ENCODE data around the gene BHLHE23.

The BHLHE23 gene

DNA sequence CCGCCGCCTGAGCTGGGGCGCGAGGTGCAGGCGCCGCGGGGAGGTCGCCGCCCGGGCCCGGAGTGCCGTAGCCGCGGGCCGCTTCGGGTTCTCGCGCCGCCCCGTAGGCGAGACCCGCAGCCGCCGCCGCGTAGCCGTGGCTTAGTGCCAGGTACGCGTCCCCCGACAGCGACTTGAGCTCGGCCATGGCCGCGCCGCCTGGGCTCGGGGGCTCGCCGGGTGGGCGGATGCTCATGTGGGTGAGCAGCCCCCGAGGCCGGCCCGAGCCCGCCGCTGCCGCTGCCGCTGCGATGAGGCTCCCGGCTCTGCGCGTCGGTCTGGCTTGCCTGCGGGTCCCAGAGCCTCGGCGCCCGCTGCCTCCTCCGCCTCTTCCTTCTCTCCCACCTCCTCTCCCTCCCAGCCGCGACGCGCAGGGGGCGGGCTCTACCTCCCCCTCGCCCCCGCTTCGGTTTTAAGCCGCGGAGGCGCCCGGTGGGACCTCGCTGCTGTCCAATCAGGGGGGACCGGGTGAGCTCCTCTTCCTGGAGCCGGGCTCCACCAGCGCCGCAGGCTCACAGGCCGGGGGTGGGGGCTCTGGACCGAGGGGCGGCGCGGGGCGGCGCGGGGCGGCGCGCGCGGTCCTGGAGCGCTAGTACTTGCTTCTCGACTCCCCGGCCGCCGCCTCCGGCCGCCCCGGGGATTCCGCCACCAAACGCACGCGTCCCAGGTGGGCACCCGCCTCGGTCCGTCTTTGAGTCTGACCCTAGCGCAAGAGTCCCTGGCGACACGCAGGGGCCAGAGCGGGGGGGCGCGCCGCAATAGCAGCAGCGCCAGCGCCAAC, at the start of gene BHLHE23:
TSS of gene BHLHE23 (minus strand) at position 425 of the 820 bp plus-strand sequence. CDS start at position 235, 190 bp downstream.
- no peak for DNase-seq (ENCODE audit: low read depth)

DNA sequence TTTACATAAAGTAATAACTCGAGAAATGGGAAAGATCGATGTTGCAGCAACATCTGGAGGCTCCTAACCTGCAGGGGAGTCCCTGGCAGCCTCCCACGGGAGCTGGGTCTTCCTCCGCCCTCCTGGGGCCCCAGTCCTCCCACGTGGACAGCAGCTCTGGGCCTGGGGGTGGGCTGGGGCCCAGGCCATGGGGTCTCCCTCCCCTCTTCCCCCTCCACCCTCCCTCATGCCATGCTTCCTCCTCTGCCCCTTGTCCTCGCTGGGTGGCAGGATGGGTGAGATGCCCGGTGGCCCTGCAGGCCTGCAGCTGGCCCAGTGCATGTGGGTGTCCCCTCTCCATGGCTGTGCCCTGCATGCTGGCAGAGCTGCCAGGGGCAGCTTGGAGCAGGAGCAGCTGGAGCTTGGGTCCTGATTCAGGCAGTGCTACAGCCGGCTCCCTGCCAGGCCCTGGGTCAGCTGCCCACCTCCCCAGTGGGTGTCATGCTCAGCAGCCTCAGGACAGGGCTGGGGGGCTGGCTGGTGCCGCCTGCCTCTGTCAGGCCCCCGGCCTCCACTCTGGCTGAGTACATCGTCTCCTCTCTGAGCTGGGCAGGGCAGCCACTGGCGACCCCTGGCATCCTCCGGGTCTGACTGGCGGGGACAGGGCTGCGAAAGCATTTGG, 48.9 kb upstream of the BHLHE23 start:
- DNase-seq (ENCODE audit: low read depth): no peak

DNA sequence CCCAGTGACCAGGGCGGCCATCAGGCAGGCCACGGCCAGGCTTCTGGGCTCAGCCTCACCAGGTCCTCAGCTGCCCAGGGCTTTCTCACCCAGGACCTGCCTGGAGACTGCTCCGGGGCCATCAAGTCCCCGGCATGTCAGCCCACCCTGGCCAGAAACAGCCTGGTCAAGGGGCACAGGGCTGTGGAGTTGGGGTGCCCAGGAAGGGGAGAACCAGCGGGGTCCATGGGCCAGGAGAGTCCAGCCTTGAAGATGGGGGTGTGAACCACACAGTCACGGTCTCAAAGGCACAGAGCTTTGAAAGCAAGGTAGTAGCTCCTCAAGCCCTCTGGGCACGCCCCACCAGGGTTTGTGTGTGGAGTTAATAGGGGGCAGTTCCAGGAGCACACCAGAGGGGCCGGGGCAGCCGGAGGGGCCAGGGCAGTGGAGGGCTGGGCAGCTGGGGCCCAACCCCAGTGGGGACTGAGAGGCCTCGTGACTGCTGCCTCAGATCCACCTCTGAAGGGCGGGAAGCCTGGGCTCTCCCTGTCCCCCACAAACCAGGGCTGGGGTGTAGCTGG, 48.0 kb upstream of the BHLHE23 start:
- DNase-seq (ENCODE audit: low read depth): no peak

DNA sequence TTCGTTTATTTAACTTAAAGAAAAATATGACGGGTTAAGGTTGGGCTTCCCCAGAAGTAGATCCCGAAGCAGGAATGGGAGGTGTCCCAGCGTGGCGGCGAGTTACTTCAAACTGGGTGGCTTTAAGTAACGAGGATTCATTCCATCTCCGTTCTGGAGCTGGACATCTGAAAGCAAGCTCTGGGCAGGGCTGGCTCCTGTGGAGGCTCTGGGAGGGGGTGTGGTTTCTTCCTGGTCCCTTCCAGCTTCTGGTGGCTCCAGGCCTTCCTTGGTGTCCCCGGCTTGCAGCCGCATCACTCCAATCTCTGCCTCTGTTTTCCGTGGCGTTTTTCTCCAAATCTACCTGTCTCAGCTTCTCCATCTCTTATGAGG, 47.3 kb upstream of the BHLHE23 start:
- DNase-seq (ENCODE audit: low read depth): no peak

DNA sequence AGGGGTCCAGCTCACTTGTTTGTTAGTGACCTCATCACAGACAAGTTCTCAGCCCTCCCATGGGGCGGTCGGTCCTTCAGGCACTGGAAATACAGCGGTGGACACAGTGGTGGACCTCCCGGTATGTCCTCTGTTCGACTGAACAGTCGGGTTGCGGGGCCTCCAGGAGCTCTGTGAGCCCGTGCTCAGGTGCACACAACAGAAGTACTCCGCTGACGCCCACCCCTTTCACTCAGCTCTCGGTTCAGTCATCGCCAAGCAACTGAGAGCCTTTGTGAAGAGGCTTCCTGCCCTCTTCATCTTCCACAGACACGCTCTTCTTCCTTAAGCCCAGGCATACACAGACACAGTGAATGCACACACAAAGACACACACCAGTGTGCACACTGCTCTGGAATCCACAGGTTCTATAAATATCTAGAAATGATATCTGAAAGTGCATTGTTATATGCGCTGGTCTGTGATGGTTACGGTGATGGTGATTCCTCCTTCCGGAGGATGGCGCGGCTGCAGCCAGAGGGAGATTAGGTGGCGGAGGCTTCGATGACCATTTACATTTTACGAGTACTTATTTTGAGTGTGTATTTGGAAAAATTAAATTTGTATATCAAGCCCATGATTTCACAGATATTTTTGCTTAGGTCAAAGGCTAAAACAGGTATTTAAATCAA, 46.8 kb upstream of the BHLHE23 start:
- no peak for DNase-seq (ENCODE audit: low read depth)

DNA sequence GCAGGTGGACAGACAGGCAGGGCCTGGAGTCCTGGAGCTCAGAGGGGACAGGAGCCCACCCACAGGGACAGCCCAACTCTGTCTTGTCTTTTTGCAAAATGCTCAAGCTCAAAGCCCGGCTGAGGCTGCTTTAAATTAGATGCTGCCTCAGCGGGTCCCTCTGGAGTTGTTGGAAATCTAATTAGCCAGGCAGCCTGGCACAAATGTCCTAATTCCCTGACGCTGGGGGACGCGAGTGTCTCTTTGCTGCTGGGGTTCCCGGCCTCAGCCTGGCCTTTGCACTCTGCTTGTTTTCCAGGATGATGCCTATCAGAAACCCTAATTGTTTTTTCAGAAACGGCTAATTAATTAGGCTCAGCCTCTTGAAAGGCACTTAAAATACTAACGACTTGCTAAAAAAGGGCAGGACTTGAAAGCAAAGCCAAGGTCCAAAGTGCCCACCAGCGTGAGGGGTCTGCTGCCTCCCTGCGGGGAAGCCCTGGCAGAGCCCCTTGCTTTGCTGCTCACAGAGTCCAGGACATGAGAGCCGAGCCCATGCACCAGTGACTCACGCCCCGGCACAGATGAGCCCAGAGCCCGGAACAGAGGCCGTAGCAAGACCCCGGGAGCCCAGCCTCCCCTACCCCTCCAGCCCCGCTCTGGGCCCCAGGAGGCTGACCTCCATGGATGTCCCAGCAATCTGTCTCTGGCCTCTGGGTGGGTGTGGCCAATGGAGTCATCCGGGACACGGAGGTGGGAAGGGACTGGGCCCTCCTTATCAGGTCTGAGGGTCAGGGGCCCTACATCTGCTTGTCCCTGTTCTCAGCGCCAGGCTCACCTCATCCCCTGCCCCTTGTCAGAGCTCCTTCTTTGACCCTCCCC, 46.0 kb upstream of the BHLHE23 start:
- no peak for DNase-seq (ENCODE audit: low read depth)

DNA sequence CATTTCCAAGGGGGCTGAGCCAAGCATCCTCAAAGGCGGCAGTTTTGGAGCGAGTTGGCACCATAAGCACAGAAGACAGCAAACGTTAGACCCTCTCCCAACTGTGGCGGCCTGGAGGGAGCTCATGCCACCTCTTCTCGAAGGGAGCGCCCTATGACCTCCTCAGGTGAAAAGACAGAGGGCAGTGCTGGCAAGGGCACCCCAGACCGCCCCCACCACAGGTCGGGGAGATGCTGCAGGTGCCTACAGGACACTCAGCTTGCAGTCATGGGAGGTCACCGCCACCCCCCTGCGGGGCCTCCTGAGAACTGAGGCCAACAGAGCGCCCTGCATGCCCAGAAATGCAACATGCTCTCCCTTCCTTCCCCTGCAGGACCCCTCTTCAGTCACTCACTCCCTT, 45.1 kb upstream of the BHLHE23 start:
- no peak for DNase-seq (ENCODE audit: low read depth)

DNA sequence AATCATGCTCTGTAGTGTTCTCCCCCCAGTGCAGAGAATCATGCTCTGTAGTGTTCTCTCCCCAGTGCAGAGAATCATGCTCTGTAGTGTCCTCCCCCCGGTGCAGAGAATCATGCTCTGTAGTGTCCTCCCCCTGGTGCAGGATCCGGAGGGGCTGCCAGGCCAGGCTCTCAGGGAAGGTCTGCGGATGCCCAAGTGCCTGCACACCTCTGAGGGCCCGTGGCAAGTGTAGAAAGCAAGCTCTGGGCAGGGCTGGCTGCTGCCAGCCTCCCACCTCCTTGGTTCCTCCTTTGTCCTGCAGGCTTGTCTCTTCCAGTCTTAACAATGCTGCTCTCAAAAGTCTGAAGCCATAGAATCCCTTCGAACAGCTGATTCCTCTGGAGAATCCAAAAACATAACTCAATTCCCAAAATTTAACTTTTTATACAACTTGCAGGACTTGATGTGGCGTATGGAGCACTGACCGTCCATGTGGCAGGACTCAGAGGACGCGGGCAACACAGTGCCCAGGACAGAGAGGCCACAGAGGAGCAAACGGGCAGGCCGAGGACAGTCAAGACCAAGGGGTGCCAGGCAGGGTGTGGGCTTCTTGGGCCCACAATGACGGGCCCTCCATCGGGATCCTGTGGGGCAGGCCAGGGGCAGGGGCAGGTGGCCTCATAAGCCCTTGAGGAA, 44.6 kb upstream of the BHLHE23 start:
- DNase-seq (ENCODE audit: low read depth): no peak

DNA sequence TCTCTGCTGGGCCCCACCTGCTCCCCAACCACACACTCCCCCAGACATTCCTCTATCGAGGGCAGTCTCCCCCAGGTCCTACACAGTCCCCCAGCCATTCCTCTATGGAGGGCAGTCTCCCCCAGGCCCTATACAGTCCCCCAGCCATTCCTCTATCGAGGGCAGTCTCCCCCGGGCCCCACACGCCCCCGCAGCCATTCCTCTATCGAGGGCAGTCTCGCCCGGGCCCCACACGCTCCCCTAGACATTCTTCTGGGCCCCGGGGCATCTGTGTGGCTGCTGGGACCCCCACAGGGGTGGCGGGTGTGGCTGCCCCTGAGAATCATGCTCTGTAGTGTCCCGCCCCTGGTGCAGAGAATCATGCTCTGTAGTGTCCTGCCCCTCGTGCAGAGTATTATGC, 43.6 kb upstream of the BHLHE23 start:
- no peak for DNase-seq (ENCODE audit: low read depth)

DNA sequence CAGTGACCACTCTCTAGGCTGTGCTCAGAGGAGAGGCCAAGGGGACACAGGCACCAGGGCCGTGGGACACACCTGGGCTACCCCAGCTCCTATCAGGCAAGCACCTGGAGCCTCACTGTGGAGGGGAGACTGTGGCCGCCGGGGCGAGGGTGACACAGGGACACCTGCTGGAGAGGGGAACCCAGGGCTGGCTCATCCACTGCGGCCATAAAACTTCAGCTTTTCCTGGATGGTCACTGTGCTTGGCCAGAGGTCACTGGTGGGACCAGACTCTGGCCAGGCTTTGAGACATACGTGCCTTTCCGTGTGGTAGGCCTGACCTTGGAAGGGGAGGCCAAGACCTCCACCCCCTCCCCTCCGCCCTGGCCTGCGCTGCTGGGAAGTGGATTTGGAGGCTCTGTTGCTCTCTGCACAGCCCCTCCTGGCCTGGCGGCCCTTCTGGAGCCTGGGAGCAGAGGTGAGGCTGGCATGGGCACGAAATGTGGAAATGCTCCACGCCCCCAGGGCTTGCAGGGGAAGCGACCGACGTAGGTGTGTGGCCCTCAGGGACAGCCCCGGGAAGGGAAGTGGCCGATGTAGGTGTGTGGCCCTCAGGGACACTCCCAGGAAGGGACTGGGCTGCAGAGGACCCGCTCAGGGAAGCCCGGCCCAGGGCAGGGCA, 42.9 kb upstream of the BHLHE23 start:
- no peak for DNase-seq (ENCODE audit: low read depth)

DNA sequence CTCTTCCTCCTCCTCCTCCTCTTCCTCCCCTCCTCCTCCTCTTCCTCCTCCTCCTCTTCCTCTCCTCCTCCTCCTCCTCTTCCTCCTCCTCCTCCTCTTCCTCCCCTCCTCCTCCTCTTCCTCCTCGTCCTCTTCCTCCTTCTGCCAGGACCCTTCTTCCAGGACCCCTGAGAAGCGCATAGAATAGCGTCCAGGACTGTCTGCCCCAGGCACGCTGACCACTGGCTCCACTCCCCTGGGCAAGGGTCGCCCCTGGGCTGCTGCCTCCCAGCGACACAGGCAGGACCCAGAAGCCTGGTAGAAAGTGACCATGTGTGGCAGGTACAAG, 42.4 kb upstream of the BHLHE23 start:
- no peak for DNase-seq (ENCODE audit: low read depth)

DNA sequence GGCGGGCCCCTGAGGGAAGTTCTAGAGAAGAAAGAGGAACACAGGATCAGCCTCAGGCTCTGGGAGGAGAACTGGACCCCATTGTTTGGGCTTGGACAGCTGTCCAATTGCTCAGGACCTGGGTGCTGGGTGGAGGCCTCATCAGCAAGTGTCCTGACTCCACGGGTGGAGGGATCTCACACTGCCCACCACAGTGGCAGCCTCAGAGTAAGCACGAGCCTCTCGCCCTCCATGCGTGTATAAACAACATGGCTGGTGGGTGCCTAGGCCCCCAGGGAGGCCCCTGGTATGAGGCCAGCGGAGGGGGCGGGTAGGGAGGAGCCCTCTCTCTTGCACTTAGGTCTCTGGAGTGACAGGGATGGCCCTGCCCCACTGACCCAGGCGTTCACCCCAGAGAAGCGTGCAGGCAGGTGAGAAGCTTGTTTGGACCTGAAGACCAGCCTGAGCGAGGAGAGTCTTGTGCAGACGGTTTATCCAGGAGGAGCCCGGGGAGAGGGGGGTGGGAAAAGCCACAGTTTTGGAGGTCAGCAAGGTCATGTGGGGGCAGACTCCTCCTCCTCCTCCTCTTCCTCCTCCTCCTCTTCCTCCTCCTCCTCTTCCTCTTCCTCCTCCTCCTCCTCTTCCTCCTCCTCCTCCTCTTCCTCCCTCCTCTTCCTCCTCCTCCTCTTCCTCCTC, 41.9 kb upstream of the BHLHE23 start:
- DNase-seq (ENCODE audit: low read depth): no peak

DNA sequence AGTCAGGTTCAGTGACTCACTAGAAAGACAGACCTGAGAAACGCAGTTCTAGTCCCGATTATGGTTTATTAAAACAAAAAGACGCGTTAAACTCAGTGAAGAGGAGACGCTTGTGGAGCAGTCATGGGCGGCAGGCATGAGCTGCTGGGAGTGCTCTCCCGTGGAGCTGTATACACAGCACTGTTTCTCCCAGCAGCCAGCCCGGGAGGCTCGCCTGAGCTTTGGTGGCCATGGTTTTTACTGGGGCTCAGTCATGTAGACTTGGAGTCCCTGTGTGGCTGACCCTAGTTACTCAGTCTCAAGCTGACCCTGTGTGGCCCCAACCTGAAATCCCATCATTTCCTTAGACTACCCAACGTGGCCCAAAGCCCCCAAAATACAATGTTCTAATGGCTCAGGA, 41.2 kb upstream of the BHLHE23 start:
- DNase-seq (ENCODE audit: low read depth): no peak

DNA sequence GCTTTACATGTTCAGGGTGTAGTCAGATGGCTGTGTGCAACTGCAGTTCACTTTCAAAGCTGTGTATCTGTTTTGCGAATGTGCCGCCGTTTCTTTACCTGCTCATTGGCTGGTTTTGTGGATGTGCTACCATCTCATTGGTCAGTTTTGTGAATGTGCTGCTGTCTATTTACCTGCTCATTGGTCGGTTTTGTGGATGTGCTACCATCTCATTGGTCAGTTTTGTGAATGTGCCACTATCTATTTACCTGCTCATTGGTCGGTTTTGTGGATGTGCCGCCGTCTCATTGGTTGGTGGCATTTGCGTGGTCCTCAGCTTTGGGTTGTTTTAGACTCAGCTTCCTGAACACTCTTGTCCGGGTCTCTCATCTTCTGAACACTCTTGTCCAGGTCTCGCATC, 40.5 kb upstream of the BHLHE23 start:
- DNase-seq (ENCODE audit: low read depth): no peak

DNA sequence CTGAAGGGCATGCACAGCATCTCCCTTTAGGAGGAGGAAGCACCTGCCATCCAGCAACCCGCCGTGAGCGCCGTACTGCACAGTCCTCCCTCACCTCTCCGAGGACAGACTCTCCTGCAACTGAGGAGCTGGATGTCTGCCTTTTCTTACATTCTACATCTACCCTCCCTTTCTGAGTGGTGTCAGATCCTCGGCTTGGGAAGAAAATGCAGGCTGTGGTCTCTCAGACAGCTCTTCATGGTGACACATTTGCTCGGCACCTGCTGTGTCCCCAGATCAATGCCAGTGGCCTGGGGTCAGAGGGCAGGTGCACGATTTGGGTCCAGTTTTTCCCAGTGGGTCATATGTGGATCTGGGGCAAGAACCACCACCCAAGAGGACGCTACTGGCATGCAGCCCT, 40.1 kb upstream of the BHLHE23 start:
- DNase-seq (ENCODE audit: low read depth): no peak

DNA sequence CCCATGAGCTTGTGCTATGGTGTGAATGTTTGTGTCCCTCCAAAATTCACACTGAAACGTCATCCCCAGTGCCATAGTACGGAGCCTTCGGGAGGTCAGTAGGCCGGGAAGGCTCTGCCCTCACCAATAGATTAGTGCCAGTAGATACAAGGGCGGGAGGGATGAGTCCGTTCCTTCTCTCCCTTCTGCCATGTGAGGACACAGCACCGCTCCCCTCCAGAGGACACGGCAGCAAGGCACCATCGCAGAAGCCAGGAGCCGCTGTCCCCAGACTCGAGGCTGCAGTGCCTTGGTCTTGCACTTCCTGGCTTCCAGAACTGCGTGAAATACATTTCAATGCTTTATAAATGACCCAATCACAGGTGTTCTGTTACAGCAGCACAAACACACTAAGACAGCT, 39.2 kb upstream of the BHLHE23 start:
- no peak for DNase-seq (ENCODE audit: low read depth)

DNA sequence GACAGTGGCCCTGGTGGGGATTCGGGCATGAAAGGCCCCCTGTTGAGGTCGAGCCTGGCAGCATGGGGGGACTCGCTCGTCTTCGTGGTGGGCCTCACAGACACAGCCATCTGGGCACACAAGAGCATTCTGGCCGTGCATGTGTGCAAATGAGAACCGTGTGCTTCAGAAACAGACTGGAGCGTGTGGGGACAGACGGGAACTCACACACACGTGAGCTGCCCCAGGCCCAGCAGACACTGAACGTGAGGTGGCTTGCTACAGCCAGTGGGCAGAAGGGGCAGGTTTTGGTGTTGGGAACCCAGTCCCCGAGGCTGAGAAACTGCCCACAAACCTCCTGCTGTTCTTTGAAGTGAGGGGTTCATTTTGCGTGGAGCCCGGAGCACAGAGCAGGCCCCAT, 38.6 kb upstream of the BHLHE23 start:
- DNase-seq (ENCODE audit: low read depth): no peak

DNA sequence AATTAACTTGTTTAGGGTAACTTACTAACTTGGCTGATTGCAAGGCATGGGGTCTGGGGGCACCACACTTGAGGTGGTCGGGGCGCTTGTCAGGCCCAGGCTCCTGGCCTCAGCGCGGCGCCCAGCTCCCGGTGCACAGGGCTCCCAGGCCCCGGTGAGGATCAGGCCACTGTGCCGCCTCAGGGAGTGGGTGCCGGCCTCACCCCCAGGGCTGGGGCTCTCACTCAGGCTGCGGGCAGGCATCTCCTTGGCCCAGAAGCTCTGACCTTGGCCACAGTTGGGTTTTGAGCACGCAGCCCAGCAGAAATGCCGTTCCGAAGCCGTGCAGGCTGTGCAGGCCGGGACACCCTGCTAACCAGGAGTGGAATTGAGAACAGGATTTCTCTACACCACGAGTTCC, 37.8 kb upstream of the BHLHE23 start:
- DNase-seq (ENCODE audit: low read depth): no peak

DNA sequence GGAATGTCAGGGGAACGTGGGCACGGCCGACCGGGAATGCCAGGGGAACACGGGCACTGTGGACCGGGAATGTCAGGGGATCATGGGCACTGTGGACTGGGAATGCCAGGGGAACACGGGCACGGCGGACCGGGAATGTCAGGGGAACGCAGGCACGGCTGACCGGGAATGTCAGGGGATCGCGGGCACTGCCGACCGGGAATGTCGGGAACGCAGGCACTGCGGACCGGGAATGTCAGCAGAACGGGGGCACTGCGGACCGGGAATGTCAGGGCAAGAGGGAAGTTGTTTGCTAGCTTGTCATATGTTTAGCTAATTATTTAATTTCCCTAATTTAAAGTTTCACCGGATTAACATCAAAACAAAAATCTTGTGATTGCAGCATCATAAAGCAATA, 37.4 kb upstream of the BHLHE23 start:
- no peak for DNase-seq (ENCODE audit: low read depth)

Measured in amniotic epithelial cell (primary cell).